Bronchial epithelial cell (primary cell): Measurements from ENCODE around the gene GNG11. TPM values are rescaled to one million over a fixed set of nuclear protein-coding genes. Genes with fewer than 3 reads are reported as not detected.
A peak's percentile ranks its signal among the peaks of the same experiment; 100 is the strongest.

Experiments
- DNase-seq: peaks from one replicate; pipeline ENCODE4 v3.0.0-alpha.2; 2010; ENCODE audit warnings: low read depth
- FAIRE-seq: peaks from 2 replicates; lab custom pipeline; 2011; peaks lifted over from hg19 to GRCh38; lab: Jason Lieb, UNC
- H3K27me3 ChIP-seq: 2 replicates; pipeline ENCODE4 v1.5.1; 2011; ENCODE audit warnings: low read length; ENCODE audit not compliant: control insufficient read depth, insufficient read depth
- H3K36me3 ChIP-seq: 2 replicates; pipeline ENCODE4 v1.5.1; 2011; ENCODE audit warnings: low read length; ENCODE audit not compliant: control insufficient read depth, insufficient read depth
- H3K4me3 ChIP-seq: 2 replicates; pipeline ENCODE4 v1.5.1; 2011; ENCODE audit warnings: mild to moderate bottlenecking, low read depth, low read length, control low read depth
- total RNA-seq: library from RNA; depleted of rRNA; stranded (reverse); fragments of >200 nt; gene quantifications from 2 replicates; pipeline ENCODE4 v1.2.1, GENCODE V29; 2014
- TF ChIP-seq, protein P1 (sequence below): IDR thresholded peaks from 2 replicates; pipeline ENCODE4 v1.5.1; 2011; ENCODE audit warnings: mild to moderate bottlenecking, moderate library complexity, low read length, control low read depth, inconsistent platforms; ENCODE audit not compliant: insufficient read depth, severe bottlenecking

GNG11 gene
- 0.26 and 0.38 TPM in 2 replicates for total RNA-seq

DNA sequence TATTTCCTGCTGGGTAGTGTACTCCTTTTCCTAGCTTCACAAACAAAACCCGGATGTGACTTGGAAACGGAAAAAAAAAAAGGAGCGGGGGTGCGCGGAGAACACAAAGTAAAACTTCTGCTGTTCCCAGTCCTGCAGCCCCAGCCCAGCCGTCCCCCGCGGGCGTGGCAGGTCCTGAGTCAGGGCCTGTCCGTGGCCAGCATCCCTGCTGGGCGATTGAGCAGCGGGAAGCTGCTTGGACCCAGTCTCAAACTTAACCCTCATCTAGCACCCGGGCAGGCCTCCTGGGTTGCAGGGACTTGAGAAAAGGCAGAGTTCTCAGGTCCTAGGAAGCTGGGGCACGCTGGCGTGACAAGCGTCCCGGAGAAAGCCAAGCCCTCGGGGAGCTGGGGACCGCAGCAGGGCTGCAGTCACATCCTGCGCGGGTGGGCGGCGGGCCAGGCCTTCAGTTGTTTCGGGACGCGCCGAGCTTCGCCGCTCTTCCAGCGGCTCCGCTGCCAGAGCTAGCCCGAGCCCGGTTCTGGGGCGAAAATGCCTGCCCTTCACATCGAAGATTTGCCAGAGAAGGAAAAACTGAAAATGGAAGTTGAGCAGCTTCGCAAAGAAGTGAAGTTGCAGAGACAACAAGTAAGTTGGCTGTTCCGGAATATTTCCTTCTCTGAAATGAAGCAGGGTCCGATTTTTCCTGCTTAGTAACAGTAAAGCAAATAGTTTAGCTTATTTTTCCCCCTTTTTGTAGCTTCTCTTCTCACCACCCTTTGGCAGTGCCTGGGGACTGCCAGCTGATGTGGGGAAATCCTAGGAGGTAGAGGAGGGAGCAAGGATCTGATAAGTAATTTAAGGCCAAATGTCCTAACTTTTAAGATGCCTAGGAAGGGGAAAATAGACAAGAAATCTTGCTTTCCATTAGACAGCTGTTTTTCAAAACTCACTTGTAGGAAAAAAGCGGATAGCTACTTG is at the start of gene GNG11:
Gene GNG11 (plus strand): TSS at position 129 of the 960 bp plus-strand sequence. CDS start 403 bp downstream, at position 532.
- H3K27me3 ChIP-seq: no peaks in the 10 kb centered on the region
- no peak for FAIRE-seq
- TF ChIP-seq, protein P1, sequence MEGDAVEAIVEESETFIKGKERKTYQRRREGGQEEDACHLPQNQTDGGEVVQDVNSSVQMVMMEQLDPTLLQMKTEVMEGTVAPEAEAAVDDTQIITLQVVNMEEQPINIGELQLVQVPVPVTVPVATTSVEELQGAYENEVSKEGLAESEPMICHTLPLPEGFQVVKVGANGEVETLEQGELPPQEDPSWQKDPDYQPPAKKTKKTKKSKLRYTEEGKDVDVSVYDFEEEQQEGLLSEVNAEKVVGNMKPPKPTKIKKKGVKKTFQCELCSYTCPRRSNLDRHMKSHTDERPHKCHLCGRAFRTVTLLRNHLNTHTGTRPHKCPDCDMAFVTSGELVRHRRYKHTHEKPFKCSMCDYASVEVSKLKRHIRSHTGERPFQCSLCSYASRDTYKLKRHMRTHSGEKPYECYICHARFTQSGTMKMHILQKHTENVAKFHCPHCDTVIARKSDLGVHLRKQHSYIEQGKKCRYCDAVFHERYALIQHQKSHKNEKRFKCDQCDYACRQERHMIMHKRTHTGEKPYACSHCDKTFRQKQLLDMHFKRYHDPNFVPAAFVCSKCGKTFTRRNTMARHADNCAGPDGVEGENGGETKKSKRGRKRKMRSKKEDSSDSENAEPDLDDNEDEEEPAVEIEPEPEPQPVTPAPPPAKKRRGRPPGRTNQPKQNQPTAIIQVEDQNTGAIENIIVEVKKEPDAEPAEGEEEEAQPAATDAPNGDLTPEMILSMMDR: no peak
- peak within 1 kb of the TSS; percentile 47 for H3K4me3 ChIP-seq
- no peaks in the 10 kb centered on the region for H3K36me3 ChIP-seq
- DNase-seq: peak; percentile 31

DNA sequence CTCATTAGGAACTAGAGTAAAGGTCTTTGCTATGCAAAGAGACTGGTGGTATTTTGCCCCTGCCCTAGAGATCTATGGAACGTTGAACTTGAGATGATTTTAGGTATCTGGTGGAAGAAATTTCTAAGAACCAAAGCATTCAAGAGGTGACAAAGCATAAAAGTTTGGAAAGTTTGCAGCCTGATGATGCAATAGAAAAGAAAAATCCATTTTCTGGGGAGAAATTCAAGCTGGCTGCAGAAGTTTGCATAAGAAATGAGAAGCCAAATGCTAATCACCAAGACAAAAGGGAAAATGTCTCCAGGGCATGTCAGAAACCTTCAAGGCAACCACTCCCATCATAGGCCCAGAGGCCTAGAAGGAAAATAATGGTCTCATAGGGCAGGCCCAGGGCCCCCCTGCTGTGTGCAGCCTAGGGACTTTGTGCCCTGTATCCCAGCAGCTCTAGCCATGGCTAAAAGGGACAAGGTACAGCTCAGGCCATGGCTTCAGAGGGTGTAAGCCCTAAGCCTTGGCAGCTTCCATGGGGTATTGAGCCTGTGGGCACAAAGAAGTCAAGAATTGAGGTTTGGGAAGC is 47.4 kb upstream of the GNG11 start:
- TF ChIP-seq, protein P1: no peak
- no peak for DNase-seq
- no peak for FAIRE-seq
- H3K4me3 ChIP-seq: no peak overlapping the region
- H3K36me3 ChIP-seq: no peaks in the 10 kb centered on the region
- H3K27me3 ChIP-seq: no peaks in the 10 kb centered on the region

DNA sequence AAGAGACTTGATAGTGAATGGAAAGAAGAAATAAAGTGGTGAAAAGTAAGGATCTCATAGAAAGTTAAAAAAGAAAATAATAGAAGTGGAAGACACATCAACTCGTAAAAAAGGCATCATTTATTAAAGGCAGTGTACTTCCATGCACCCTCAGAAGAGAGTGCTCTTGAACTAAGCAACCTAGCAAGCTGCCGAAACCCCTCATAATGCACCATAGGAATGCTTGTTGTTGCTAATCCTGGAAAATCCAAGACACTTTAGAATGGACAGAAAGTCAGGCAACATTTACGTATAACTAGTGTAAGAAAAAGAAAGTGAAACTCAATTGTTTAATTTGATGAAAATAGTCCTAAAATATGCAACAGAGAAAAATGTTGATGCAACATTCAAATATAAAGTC is 43.8 kb upstream of the GNG11 start:
- Histone ChIP-seq H3K27me3 (no peaks in the 10 kb centered on the region), H3K4me3 (no peak overlapping the region), H3K36me3 (no peaks in the 10 kb centered on the region)
- no peak for FAIRE-seq
- TF ChIP-seq, protein P1: no peak
- no peak for DNase-seq

DNA sequence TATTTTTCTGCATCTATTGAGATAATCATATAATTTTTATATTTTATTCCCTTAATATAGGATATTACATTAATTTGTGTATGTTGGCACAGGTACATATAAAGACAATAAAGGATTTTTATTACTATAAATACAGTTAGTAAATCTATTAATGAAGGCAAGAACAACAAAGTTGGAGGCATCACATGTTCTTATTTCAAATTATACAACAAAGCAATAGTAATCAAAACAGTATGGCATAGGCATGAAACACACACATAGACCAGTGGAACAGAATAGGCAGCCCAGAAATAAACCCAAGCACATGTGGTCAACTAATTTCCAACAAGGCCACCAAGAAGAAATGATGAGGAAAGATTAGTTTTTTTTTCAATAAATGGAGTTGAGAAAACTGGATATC is 42.2 kb upstream of the GNG11 start:
- no peaks in the 10 kb centered on the region for H3K27me3 ChIP-seq
- no peak overlapping the region for H3K4me3 ChIP-seq
- no peaks in the 10 kb centered on the region for H3K36me3 ChIP-seq
- TF ChIP-seq, protein P1: no peak
- DNase-seq (no peak), FAIRE-seq (no peak)

DNA sequence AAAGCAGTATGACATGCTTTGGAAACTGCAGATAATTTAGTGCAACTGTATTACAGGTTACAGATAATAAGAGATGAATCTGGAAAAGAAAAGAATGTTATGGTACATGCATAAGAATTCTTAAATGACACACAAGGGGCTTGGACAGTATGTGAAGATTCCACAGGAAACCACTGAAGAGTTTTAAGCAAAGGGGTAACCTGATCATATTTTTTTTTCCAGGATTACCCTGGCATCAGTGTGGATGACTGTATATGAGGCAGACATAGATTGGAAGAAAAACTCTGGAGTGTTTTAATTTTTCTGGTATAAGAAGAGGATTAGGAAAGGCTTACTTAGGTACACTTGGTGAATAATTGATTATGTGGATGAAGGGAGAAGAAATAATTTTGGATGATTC is 39.1 kb upstream of the GNG11 start:
- DNase-seq: no peak
- TF ChIP-seq, protein P1: no peak
- no peak overlapping the region for H3K4me3 ChIP-seq
- H3K27me3 ChIP-seq: no peaks in the 10 kb centered on the region
- H3K36me3 ChIP-seq: no peaks in the 10 kb centered on the region
- no peak for FAIRE-seq
